GM12864 (cell line): ENCODE results near the gene HEATR5B.

ENCODE experiments used
- DNase-seq: peaks from one replicate; pipeline ENCODE4 v3.0.0-alpha.2; 2011; ENCODE audit warnings: low read depth
- H3K4me3 ChIP-seq: 2 replicates; pipeline ENCODE4 v1.5.1; 2011; ENCODE audit warnings: mild to moderate bottlenecking, low read depth, low read length, control low read depth
- CTCF ChIP-seq: IDR thresholded peaks from 2 replicates; pipeline ENCODE4 v1.5.1; 2011; ENCODE audit warnings: low read depth, mild to moderate bottlenecking, moderate library complexity, low read length, control low read depth, inconsistent platforms; ENCODE audit errors: missing control alignments

Gene HEATR5B

GRCh38 chr2:36963734-36964133 is 120.4 kb downstream of the HEATR5B start:
- H3K4me3 ChIP-seq = no peak overlapping the region
- TF ChIP-seq CTCF = no peak
- DNase-seq = no peak

GRCh38 chr2:36963106-36963505 is 121.1 kb downstream of the HEATR5B start:
- no peak for DNase-seq
- TF ChIP-seq CTCF = no peak
- no peak overlapping the region for H3K4me3 ChIP-seq

GRCh38 chr2:36960773-36961172 is 123.4 kb downstream of the HEATR5B start:
- DNase-seq = no peak
- H3K4me3 ChIP-seq = no peak overlapping the region
- no peak for TF ChIP-seq CTCF

GRCh38 chr2:36960005-36960675 is 124.0 kb downstream of the HEATR5B start:
- no peak for DNase-seq
- no peak for TF ChIP-seq CTCF
- H3K4me3 ChIP-seq = no peak overlapping the region

- TF ChIP-seq CTCF = no peak
- no peak for DNase-seq
- H3K4me3 ChIP-seq = no peak overlapping the region
Measured at GRCh38 chr2:36954977-36955607, 129.1 kb downstream of the HEATR5B start.

- no peak for DNase-seq
- no peak for TF ChIP-seq CTCF
- no peak overlapping the region for H3K4me3 ChIP-seq
Measured at GRCh38 chr2:36952748-36953197, 131.4 kb downstream of the HEATR5B start.

- no peak for TF ChIP-seq CTCF
- H3K4me3 ChIP-seq = no peak overlapping the region
- no peak for DNase-seq
Measured at GRCh38 chr2:36951574-36951973, 132.6 kb downstream of the HEATR5B start.
